ENCODE data around the gene GNB1L. TPM values are rescaled to one million over a fixed set of nuclear protein-coding genes. Genes with fewer than 3 reads are reported as not detected.
"Not testable (repeated sequence)": the region's sequence is repeated elsewhere in the genome, so short reads cannot be mapped to it uniquely, and the experiment has no call there.

GNB1L gene
- total RNA-seq, 1 donor, result 5.2 TPM

- H3K4me3 ChIP-seq (ENCODE audit: low read depth, low read length), result no peak overlapping the region
- no peak for DNase-seq (ENCODE audit: low read depth)
- TF ChIP-seq, protein P1, sequence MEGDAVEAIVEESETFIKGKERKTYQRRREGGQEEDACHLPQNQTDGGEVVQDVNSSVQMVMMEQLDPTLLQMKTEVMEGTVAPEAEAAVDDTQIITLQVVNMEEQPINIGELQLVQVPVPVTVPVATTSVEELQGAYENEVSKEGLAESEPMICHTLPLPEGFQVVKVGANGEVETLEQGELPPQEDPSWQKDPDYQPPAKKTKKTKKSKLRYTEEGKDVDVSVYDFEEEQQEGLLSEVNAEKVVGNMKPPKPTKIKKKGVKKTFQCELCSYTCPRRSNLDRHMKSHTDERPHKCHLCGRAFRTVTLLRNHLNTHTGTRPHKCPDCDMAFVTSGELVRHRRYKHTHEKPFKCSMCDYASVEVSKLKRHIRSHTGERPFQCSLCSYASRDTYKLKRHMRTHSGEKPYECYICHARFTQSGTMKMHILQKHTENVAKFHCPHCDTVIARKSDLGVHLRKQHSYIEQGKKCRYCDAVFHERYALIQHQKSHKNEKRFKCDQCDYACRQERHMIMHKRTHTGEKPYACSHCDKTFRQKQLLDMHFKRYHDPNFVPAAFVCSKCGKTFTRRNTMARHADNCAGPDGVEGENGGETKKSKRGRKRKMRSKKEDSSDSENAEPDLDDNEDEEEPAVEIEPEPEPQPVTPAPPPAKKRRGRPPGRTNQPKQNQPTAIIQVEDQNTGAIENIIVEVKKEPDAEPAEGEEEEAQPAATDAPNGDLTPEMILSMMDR (IDR thresholded peaks at IDR 0.05; ENCODE audit: insufficient read depth, low read depth, low read length), result no peak
These were observed 18.2 kb downstream of the GNB1L start for GRCh38 chr22:19836512-19836911.

GRCh38 chr22:19834599-19834998 lies 20.1 kb downstream of the GNB1L start:
- TF ChIP-seq, protein P1 (IDR thresholded peaks at IDR 0.05; ENCODE audit: insufficient read depth, low read depth, low read length), result no peak
- DNase-seq (ENCODE audit: low read depth), result no peak
- no peak overlapping the region for H3K4me3 ChIP-seq (ENCODE audit: low read depth, low read length)

DNA sequence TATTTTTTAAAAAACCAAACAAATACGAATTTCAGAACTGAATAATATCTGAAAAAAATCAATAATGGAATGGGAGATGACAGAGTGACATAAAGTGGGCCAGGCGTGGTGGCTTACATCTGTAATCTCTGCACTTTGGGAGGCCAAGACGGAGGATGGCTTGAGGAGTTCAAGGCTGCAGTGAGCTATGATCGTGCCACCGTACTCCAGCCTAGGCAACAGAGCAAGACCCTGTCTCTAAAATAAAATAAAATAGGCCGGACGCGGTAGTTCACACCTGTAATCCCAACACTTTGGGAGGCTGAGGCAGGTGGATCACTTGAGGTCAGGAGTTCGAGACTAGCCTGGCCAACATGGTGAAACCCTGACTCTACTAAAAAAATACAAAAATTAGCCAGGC lies 21.3 kb downstream of the GNB1L start:
- H3K4me3 ChIP-seq (ENCODE audit: low read depth, low read length); DNase-seq (ENCODE audit: low read depth): not testable (repeated sequence)

DNA sequence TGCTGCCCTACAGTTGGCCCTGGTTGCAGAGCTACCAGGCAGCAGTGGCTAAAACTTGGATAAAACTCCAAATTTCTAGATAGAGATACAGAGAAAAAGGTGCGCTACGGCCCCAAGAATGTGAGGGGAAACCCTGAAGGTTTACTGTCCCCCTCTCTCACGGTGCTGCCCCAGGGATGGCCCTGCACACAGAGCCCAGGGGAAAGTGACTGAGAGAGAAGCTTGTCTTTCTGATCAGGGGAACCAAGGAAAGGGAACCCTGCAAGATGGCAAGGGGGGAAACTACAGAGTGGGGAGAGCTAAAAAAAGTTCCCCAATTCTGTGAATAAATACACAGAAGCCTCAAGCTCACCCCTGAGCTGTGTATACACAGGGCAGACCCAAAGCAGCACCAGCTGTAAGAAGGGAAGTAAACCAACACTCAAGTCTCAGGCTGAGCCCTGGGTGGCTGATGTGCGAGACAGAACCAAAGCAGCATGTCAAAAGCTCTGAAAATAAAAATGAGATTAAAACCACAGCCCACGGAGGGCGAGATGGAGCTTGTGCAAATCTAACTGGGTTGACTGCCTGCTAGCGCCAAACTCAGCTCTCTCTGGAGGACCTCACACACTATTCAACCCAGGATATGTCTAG lies 22.1 kb downstream of the GNB1L start:
- no peak for DNase-seq (ENCODE audit: low read depth)
- TF ChIP-seq, protein P1 (IDR thresholded peaks at IDR 0.05; ENCODE audit: insufficient read depth, low read depth, low read length), result no peak

GRCh38 chr22:19831979-19832378 lies 22.7 kb downstream of the GNB1L start:
- not testable (repeated sequence) for H3K4me3 ChIP-seq (ENCODE audit: low read depth, low read length); DNase-seq (ENCODE audit: low read depth)

More for the DNA sequence above, 22.1 kb downstream of the GNB1L start:
- no peak overlapping the region for H3K4me3 ChIP-seq (ENCODE audit: low read depth, low read length)

DNA sequence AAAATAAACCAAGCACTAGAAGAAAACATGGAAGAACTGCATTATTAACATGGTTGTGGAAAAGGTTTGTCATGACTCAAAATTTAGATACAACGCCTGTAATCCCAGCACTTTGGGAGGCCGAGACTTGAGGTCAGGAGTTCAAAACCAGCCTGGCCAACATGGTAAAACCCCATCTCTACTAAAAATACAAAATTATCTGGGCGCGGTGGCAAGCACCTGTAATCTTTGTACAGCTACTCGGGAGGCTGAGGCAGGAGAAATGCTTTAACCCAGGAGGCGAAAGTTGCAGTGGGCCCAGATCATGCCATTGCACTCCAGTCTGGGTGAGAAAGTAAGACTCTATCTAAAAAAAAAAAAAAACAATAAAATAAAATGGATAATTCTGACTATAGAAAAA lies 23.7 kb downstream of the GNB1L start:
- no peak for DNase-seq (ENCODE audit: low read depth)
- no peak overlapping the region for H3K4me3 ChIP-seq (ENCODE audit: low read depth, low read length)
- TF ChIP-seq, protein P1 (IDR thresholded peaks at IDR 0.05; ENCODE audit: insufficient read depth, low read depth, low read length), result no peak

GRCh38 chr22:19828035-19828401 lies 26.7 kb downstream of the GNB1L start:
- TF ChIP-seq, protein P1 (IDR thresholded peaks at IDR 0.05; ENCODE audit: insufficient read depth, low read depth, low read length), result no peak
- DNase-seq (ENCODE audit: low read depth), result no peak
- H3K4me3 ChIP-seq (ENCODE audit: low read depth, low read length), result no peak overlapping the region

DNA sequence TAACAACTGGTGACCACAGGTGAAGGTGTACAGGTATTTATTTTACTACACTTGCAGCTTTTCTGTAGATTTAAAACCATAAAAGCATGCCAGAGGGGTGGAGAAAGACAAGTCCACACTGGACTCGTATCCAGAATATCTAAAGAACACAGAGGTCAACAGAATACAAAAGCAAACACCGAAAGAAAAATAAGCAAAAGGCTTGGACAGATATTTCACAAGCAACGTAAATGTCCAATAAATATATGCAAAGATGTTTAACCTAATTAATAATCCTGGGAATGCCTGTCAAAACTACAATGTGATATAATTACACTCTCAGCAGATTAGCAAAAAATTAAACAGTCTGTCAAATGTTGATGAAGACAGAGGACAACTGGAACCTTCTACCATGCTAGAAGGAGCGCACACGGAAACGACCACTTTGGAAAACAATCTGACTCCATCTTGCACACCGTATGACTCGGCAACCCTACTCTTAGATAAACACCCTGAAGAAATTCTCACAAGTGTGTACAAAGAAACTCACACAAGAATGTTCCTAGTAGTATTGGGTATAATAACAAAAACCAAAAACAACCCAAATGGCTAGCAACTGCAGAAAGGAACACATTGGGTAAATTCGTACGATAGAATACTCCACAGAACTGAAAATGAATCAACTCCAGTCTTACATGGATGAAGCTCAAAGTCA lies 27.2 kb downstream of the GNB1L start:
- TF ChIP-seq, protein P1 (IDR thresholded peaks at IDR 0.05; ENCODE audit: insufficient read depth, low read depth, low read length), result no peak
- DNase-seq (ENCODE audit: low read depth), result no peak
- no peak overlapping the region for H3K4me3 ChIP-seq (ENCODE audit: low read depth, low read length)

Data from fibroblast of villous mesenchyme (primary cell).